HEK293T (cell line): ENCODE data around the gene MARCKS.

ENCODE experiments used
- FOXK2 ChIP-seq: fragments of 450-650 bp; IDR thresholded peaks from 2 replicates; pipeline ENCODE4 v1.6.1; 2016; ENCODE audit warnings: mild to moderate bottlenecking
- L3MBTL2 ChIP-seq: fragments of 450-650 bp; conservative IDR thresholded peaks from 2 replicates; pipeline ENCODE4 v1.6.1; 2016; ENCODE audit warnings: mild to moderate bottlenecking
- SUZ12 ChIP-seq: fragments of 450-650 bp; IDR thresholded peaks from 2 replicates; pipeline ENCODE4 v1.6.1; 2016; ENCODE audit warnings: mild to moderate bottlenecking

- no peak for TF ChIP-seq SUZ12
- no peak for TF ChIP-seq L3MBTL2
- TF ChIP-seq FOXK2 = no peak
Observed at GRCh38 chr6:113894712-113895674, 37.8 kb downstream of the MARCKS start.
